ENCODE results near the gene PRR9. TPM values are rescaled to one million over a fixed set of nuclear protein-coding genes. Genes with fewer than 3 reads are reported as not detected.

PRR9 gene, protein sequence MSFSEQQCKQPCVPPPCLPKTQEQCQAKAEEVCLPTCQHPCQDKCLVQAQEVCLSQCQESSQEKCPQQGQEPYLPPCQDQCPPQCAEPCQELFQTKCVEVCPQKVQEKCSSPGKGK
- total RNA-seq, result not detected in 2 replicates

DNA sequence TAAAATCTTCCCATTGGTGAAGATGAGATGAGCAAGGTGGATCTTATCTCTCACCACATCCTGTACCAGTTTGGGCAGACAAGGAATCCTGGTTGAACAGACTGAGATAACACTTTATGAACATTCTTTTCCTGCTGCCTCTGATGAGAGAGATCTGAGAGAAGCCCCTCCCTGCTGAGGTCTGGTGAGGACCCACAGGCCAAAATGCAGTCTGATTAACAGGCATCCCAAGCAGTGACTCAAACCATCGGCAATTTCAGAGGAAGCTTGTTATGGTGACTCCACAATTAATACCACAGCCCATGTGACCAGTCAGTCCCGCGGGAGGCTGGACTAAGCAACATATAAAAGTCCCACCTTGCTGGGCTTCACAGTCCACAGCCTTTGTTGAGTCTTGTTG lies at the start of gene PRR9:
TSS of gene PRR9 (plus strand) at position 373 of the 400 bp plus-strand sequence. CDS start 561 bp downstream, outside the sequence.

DNA sequence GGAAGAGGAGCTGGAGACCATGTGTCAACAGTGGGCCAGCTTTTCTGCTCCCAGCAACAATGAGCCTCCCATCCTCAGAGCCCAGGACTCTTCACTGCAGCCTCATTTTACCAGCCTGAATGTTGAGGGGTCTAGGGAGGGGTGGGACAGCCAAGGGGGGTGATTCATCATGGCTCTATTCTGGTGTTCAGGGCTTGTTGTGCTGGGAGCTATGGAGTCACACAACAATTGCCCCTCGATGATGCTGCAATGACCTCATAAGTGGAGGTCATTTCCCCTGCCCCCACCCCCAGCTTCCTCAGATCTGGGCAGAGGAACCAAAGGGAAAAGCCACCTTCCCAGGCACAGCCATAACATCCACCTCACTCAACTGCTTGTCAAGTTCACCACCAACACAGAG lies 14.3 kb upstream of the PRR9 start, which contains the start of gene LELP1:
TSS of gene LELP1 (plus strand) at position 301 of the 400 bp plus-strand sequence. CDS start 1,278 bp downstream, outside the sequence.

GRCh38 chr1:153259387-153259786 lies 42.0 kb downstream of the PRR9 start, which contains the start of gene LORICRIN:
Gene LORICRIN, plus strand, starts transcription at chr1:153259687. Its CDS starts 1,263 bp downstream, at chr1:153260950.

Other genes with a start within 250 kb of the PRR9 start
- not detected in 2 replicates for gene SPRR4, start 246.9 kb upstream of the PRR9 start, total RNA-seq
- gene SPRR1A, start 233.5 kb upstream of the PRR9 start, total RNA-seq, result not detected in 2 replicates
- 0.61 and 0.70 TPM in 2 replicates for gene SPRR3, start 215.8 kb upstream of the PRR9 start, total RNA-seq
- 31.1 and 43.3 TPM in 2 replicates for gene SPRR1B, start 186.4 kb upstream of the PRR9 start, total RNA-seq
- 1.1 and 1.2 TPM in 2 replicates for gene SPRR2D, start 176.5 kb upstream of the PRR9 start, total RNA-seq
- 0.39 and 0.87 TPM in 2 replicates for gene SPRR2A, start 160.1 kb upstream of the PRR9 start, total RNA-seq
- gene SPRR2B, start 146.0 kb upstream of the PRR9 start, total RNA-seq, result not detected in 2 replicates
- 1.1 TPM in 1 of 2 replicates, not detected in the other for gene SPRR2E, start 123.1 kb upstream of the PRR9 start, total RNA-seq
- gene SPRR2F, start 104.1 kb upstream of the PRR9 start, total RNA-seq, result not detected in 2 replicates
- not detected in 2 replicates for gene SPRR2G, start 66.7 kb upstream of the PRR9 start, total RNA-seq
- gene LELP1, start 14.2 kb upstream of the PRR9 start, total RNA-seq, result not detected in 2 replicates
- gene LORICRIN, start 42.1 kb downstream of the PRR9 start, total RNA-seq, result not detected in 2 replicates
- gene PGLYRP3, start 95.4 kb downstream of the PRR9 start, total RNA-seq, result 0.34 and 0.62 TPM in 2 replicates
- 0.30 and 0.55 TPM in 2 replicates for gene PGLYRP4, start 131.3 kb downstream of the PRR9 start, total RNA-seq
- gene S100A9, start 140.3 kb downstream of the PRR9 start, total RNA-seq, result 1,435 and 1,560 TPM in 2 replicates
- gene S100A12, start 158.0 kb downstream of the PRR9 start, total RNA-seq, result 0.49 and 1.7 TPM in 2 replicates
- 228 and 239 TPM in 2 replicates for gene S100A8, start 173.5 kb downstream of the PRR9 start, total RNA-seq
- under 0.01 TPM in 1 of 2 replicates, not detected in the other for gene S100A7A, start 198.9 kb downstream of the PRR9 start, total RNA-seq
- 5.2 and 13.3 TPM in 2 replicates for gene S100A7, start 243.1 kb downstream of the PRR9 start, total RNA-seq

Measured in hair follicular keratinocyte (primary cell).